Measurements from ENCODE around the gene BST2. TPM values are rescaled to one million over a fixed set of nuclear protein-coding genes. Genes with fewer than 3 reads are reported as not detected.

BST2 gene
- total and polyA plus RNA-seq, 10 of the 15 experiments (the other 5 are each of a cell fraction or from before 2014, with no cell fraction given), result 16.6 to 372 (median 264) TPM

- TF ChIP-seq REST (IDR thresholded peaks at IDR 0.05; ENCODE audit: low read depth, low read length) (no peak), RFX5 (IDR thresholded peaks at IDR 0.05; ENCODE audit: low read depth, low read length) (no peak), SUZ12 (IDR thresholded peaks at IDR 0.05; ENCODE audit: unreplicated experiment) (no peak), PBX3 (IDR thresholded peaks at IDR 0.05; ENCODE audit: insufficient replicate concordance, low read depth, low read length) (no peak), CREM (IDR thresholded peaks at IDR 0.05; ENCODE audit: low read depth) (no peak), ZZZ3 (IDR thresholded peaks at IDR 0.05; ENCODE audit: control insufficient read depth, insufficient read length, low read depth) (no peak), E4F1 (IDR thresholded peaks at IDR 0.05; ENCODE audit: borderline replicate concordance, partially characterized antibody) (no peak), BRCA1 (IDR thresholded peaks at IDR 0.05; ENCODE audit: low read depth, low read length) (no peak), ATF2 (IDR thresholded peaks at IDR 0.05; ENCODE audit: low read length) (no peak), SUPT20H (IDR thresholded peaks at IDR 0.05; ENCODE audit: borderline replicate concordance, control insufficient read depth, low read depth, low read length) (no peak), TBL1XR1 (IDR thresholded peaks at IDR 0.05; ENCODE audit: low read depth, low read length) (no peak), SRF (IDR thresholded peaks at IDR 0.05; ENCODE audit: low read depth in 2 of 2, low read length in 2 of 2) (no peak), GABPA (IDR thresholded peaks at IDR 0.05; ENCODE audit: low read depth) (no peak), RELB (IDR thresholded peaks at IDR 0.05; ENCODE audit: low read depth) (no peak), E2F8 (IDR thresholded peaks at IDR 0.05; ENCODE audit: low read depth, partially characterized antibody) (peak; percentile 16), TAF1 (IDR thresholded peaks at IDR 0.05; ENCODE audit: borderline replicate concordance, low read depth, low read length) (no peak)
Observed at GRCh38 chr19:17394891-17395415, 10.5 kb downstream of the BST2 start (continued).
